Colonic mucosa (tissue), 4 donors: Measurements from ENCODE around the gene SSTR5. TPM values are rescaled to one million over a fixed set of nuclear protein-coding genes. Genes with fewer than 3 reads are reported as not detected.
A peak's percentile ranks its signal among the peaks of the same experiment; 100 is the strongest.

Experiments used
- DNase-seq: peaks from one replicate; pipeline ENCODE4 v3.0.0-alpha.2; 2020
- H3K27ac ChIP-seq: fragments of 200-600 bp; one replicate; pipeline ENCODE4 v1.8.0; 2021
- H3K27me3 ChIP-seq: fragments of 200-600 bp; one replicate; pipeline ENCODE4 v1.8.0; 2021
- H3K36me3 ChIP-seq: fragments of 200-600 bp; one replicate; pipeline ENCODE4 v1.8.0; 2021
- H3K4me1 ChIP-seq: fragments of 200-600 bp; one replicate; pipeline ENCODE4 v1.8.0; 2021; ENCODE audit warnings: mild to moderate bottlenecking
- H3K4me3 ChIP-seq: fragments of 200-600 bp; one replicate; pipeline ENCODE4 v1.8.0; 2021
- H3K9ac ChIP-seq, 2 donors: one replicate each; pipeline ENCODE4 v1.7.0; 2013; ENCODE audit warnings: control low read depth in 2 of 2, low read depth in 2 of 2, low read length in 2 of 2
- H3K9me3 ChIP-seq: fragments of 200-600 bp; one replicate; pipeline ENCODE4 v1.8.0; 2021
- CTCF ChIP-seq: fragments of 200-600 bp; IDR thresholded peaks from one replicate; pipeline ENCODE4 v1.8.0; 2022; ENCODE audit warnings: antibody characterized with exemption, mild to moderate bottlenecking
- intact Hi-C: fragments of 100-400 bp; cut with DNase I; formaldehyde crosslinking; loops from one replicate; pipeline ENCODE4 v1.14.1; 2022
- total RNA-seq, 2 donors: library from RNA; stranded (reverse); fragmentation: NEBNext Ultra II Directional in 1 of 2; extraction: Animal tissue kit (Norgen Biotek cat#: 25700) in 1 of 2; gene quantifications; one replicate each; pipeline ENCODE4 v1.2.1, GENCODE V29; 2021
- donor health status: healthy.
- donor health status: DM: no; HTN: no; CAD: no.
- donor health status: DM: no; HTN: no; CAD: no.

The SSTR5 gene
- total RNA-seq, 2 donors from 2014 or later, result 0.24 to 0.37 TPM

GRCh38 chr16:1051446-1051845, 21.1 kb upstream of the SSTR5 start:
- peaks cover 12% of the 10 kb centered on the region for H3K27me3 ChIP-seq
- TF ChIP-seq CTCF, result no peak
- intact Hi-C loops, result no loop called here

GRCh38 chr16:1052721-1053120, 19.8 kb upstream of the SSTR5 start:
- Histone ChIP-seq H3K27me3 (peaks cover 7% of the 10 kb centered on the region), H3K36me3 (no peaks in the 10 kb centered on the region), H3K4me1 (no peaks in the 10 kb centered on the region), H3K4me3 (no peak overlapping the region), H3K27ac (no peak overlapping the region), H3K9me3 (no peaks in the 10 kb centered on the region), H3K9ac (no peak overlapping the region)
- no peak for TF ChIP-seq CTCF
- no peak for DNase-seq
- intact Hi-C loops, result no loop called here

More at GRCh38 chr16:1051446-1051845, 21.1 kb upstream of the SSTR5 start:
- H3K9me3 ChIP-seq, result no peaks in the 10 kb centered on the region
- H3K36me3 ChIP-seq, result no peaks in the 10 kb centered on the region
- H3K4me3 ChIP-seq, result no peak overlapping the region
- H3K4me1 ChIP-seq, result no peaks in the 10 kb centered on the region
- H3K9ac ChIP-seq, result no peak overlapping the region
- no peak for DNase-seq
- no peak overlapping the region for H3K27ac ChIP-seq

- Histone ChIP-seq H3K27ac (no peak overlapping the region), H3K4me3 (no peak overlapping the region), H3K9ac (no peak overlapping the region), H3K9me3 (no peaks in the 10 kb centered on the region), H3K36me3 (no peaks in the 10 kb centered on the region), H3K4me1 (no peaks in the 10 kb centered on the region), H3K27me3 (peaks cover 4% of the 10 kb centered on the region)
- TF ChIP-seq CTCF, result no peak
- intact Hi-C loops, result no loop called here
- DNase-seq, result no peak
Observed at GRCh38 chr16:1053121-1053521, 19.4 kb upstream of the SSTR5 start.

- no peak overlapping the region for H3K9ac ChIP-seq
- no peak overlapping the region for H3K27ac ChIP-seq
- H3K9me3 ChIP-seq, result no peaks in the 10 kb centered on the region
- no peak for TF ChIP-seq CTCF
- H3K36me3 ChIP-seq, result no peaks in the 10 kb centered on the region
- H3K4me1 ChIP-seq, result no peaks in the 10 kb centered on the region
- intact Hi-C loops, result loop anchor here (2.0 kb wide), 1 partner anchor 239 kb away; no protein-coding TSS in a partner anchor
- no peaks in the 10 kb centered on the region for H3K27me3 ChIP-seq
- no peak for DNase-seq
- H3K4me3 ChIP-seq, result no peak overlapping the region
Observed at GRCh38 chr16:1053700-1054368, 18.7 kb upstream of the SSTR5 start.

- Histone ChIP-seq H3K9me3 (no peaks in the 10 kb centered on the region), H3K4me3 (no peak overlapping the region), H3K27me3 (no peaks in the 10 kb centered on the region), H3K27ac (no peak overlapping the region), H3K4me1 (no peaks in the 10 kb centered on the region), H3K36me3 (no peaks in the 10 kb centered on the region), H3K9ac (no peak overlapping the region)
- TF ChIP-seq CTCF, result peak; percentile 83
- intact Hi-C loops, result loop anchor here (2.0 to 5.0 kb wide), 2 partner anchors 240 to 343 kb away; no protein-coding TSS in a partner anchor
- peak; percentile 49 for DNase-seq
Observed at GRCh38 chr16:1054660-1055556, 17.6 kb upstream of the SSTR5 start.
